ENCODE results near the gene DCBLD1.

DNA sequence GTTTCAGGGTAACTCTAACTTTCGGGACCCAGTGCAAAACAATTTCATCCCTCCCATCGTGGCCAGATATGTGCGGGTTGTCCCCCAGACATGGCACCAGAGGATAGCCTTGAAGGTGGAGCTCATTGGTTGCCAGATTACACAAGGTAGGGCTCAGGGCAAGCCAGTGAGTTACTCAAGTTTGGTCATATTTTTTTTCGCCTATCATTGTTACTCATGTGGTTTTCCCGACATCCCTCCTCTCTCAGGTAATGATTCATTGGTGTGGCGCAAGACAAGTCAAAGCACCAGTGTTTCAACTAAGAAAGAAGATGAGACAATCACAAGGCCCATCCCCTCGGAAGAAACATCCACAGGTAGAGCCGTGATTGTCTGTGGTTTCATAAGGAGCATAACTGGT, 58.2 kb downstream of the DCBLD1 start:
- TF ChIP-seq, protein P1, sequence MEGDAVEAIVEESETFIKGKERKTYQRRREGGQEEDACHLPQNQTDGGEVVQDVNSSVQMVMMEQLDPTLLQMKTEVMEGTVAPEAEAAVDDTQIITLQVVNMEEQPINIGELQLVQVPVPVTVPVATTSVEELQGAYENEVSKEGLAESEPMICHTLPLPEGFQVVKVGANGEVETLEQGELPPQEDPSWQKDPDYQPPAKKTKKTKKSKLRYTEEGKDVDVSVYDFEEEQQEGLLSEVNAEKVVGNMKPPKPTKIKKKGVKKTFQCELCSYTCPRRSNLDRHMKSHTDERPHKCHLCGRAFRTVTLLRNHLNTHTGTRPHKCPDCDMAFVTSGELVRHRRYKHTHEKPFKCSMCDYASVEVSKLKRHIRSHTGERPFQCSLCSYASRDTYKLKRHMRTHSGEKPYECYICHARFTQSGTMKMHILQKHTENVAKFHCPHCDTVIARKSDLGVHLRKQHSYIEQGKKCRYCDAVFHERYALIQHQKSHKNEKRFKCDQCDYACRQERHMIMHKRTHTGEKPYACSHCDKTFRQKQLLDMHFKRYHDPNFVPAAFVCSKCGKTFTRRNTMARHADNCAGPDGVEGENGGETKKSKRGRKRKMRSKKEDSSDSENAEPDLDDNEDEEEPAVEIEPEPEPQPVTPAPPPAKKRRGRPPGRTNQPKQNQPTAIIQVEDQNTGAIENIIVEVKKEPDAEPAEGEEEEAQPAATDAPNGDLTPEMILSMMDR (IDR thresholded peaks at IDR 0.05), result no peak
- no peak for TF ChIP-seq EZH2phosphoT487 (IDR thresholded peaks at IDR 0.05)

Data from neural progenitor cell (in vitro differentiated cells).